ENCODE data around the gene SDK2. TPM values are rescaled to one million over a fixed set of nuclear protein-coding genes. Genes with fewer than 3 reads are reported as not detected.

SDK2 gene
- polyA plus RNA-seq, 2 of the 4 experiments (the other 2 are of a cell fraction): 0.36 to 0.57 TPM

DNA sequence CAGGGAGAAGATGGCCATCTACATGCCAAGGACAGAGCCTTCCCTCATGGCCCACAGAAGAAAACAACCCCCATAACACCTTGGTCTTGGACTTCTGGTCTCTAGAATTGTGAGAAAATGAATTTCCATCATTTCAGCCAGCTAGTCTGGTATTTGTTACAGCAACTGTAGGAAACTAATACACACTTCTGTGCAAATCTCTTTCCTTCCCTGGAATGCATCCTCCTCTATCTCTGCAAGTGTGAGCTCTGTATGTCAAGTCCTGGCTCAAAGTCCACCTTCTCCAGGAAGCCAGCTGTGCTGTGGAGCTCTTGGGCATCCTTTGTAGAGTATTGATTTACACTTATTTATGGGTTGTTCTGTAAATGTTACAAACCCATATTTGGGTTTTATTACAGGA is 89.7 kb downstream of the SDK2 start:
- POLR2A ChIA-PET: no interaction called here
- TF ChIP-seq ZNF302 (CRISPR knock-in tag; IDR thresholded peaks at IDR 0.05) (no peak), FOSL2 (IDR thresholded peaks at IDR 0.05) (no peak), FOSL2 (CRISPR knock-in tag; IDR thresholded peaks at IDR 0.05) (no peak), CEBPB (IDR thresholded peaks at IDR 0.05) (no peak)
- TF ChIP-seq, protein P1, sequence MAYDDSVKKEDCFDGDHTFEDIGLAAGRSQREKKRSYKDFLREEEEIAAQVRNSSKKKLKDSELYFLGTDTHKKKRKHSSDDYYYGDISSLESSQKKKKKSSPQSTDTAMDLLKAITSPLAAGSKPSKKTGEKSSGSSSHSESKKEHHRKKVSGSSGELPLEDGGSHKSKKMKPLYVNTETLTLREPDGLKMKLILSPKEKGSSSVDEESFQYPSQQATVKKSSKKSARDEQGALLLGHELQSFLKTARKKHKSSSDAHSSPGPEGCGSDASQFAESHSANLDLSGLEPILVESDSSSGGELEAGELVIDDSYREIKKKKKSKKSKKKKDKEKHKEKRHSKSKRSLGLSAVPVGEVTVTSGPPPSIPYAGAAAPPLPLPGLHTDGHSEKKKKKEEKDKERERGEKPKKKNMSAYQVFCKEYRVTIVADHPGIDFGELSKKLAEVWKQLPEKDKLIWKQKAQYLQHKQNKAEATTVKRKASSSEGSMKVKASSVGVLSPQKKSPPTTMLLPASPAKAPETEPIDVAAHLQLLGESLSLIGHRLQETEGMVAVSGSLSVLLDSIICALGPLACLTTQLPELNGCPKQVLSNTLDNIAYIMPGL (CRISPR knock-in tag; IDR thresholded peaks at IDR 0.05; ENCODE audit: borderline replicate concordance): no peak
- TF ChIP-seq, protein P2, sequence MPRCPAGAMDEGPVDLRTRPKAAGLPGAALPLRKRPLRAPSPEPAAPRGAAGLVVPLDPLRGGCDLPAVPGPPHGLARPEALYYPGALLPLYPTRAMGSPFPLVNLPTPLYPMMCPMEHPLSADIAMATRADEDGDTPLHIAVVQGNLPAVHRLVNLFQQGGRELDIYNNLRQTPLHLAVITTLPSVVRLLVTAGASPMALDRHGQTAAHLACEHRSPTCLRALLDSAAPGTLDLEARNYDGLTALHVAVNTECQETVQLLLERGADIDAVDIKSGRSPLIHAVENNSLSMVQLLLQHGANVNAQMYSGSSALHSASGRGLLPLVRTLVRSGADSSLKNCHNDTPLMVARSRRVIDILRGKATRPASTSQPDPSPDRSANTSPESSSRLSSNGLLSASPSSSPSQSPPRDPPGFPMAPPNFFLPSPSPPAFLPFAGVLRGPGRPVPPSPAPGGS (IDR thresholded peaks at IDR 0.05): no peak
- CTCF ChIA-PET: interaction anchor here (0.9 to 1.4 kb wide), 4 partner anchors 9 to 646 kb away, joined by 3 to 4 read pairs (median 3); no protein-coding TSS in a partner anchor
- Histone ChIP-seq H3K4me3 (no peak overlapping the region), H3K4me1 (no peaks in the 10 kb centered on the region), H3K9me3 (0 out of 3 replicates have a peak, but pooled peaks cover 3% of the 10 kb centered on the region), H3K27ac (no peak overlapping the region), H3K4me2 (no peak overlapping the region)
- DNase-seq (ENCODE audit: low read depth in 1 of 2, low spot score in 1 of 2) (no peak), ATAC-seq (no peak), FAIRE-seq (no peak)

DNA sequence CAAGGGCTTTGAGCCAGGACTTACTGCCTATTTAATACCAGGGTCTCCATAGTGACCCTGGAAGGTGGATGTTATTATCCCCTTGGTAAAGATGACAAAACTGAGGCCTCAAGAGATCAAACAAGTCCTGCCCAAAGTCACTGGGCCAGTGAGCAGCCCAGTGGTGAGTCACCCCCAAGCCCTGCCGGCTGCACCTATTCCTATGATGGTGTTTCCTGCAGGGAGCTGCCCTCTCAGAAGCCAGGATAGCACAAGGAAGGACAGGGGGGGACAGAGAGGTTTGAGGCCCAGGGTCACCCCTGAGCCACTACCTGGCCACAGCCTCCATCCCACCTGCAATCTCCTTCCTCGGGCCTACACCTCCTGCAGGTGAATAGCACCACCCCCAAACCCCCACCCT is 90.9 kb downstream of the SDK2 start:
- Histone ChIP-seq H3K9me3 (0 out of 3 replicates have a peak, but pooled peaks cover 3% of the 10 kb centered on the region), H3K4me2 (no peak overlapping the region), H3K27ac (no peak overlapping the region), H3K4me3 (no peak overlapping the region), H3K4me1 (no peaks in the 10 kb centered on the region)
- ChIA-PET CTCF (interaction anchor here (1.3 to 1.4 kb wide), 2 partner anchors 20 to 124 kb away, joined by 3 read pairs; no protein-coding TSS in a partner anchor), POLR2A (no interaction called here)
- DNase-seq (ENCODE audit: low read depth in 1 of 2, low spot score in 1 of 2) (no peak), FAIRE-seq (no peak), ATAC-seq (no peak)
- WGBS (ENCODE audit: missing lambda C conversion rate): 16% methylated on average over 2 of the region's 2 CpGs
- TF ChIP-seq RARB (CRISPR knock-in tag; IDR thresholded peaks at IDR 0.05) (no peak), EP300 (IDR thresholded peaks at IDR 0.05) (no peak), RNF2 (IDR thresholded peaks at IDR 0.05; ENCODE audit: borderline replicate concordance, low read depth) (no peak)

DNA sequence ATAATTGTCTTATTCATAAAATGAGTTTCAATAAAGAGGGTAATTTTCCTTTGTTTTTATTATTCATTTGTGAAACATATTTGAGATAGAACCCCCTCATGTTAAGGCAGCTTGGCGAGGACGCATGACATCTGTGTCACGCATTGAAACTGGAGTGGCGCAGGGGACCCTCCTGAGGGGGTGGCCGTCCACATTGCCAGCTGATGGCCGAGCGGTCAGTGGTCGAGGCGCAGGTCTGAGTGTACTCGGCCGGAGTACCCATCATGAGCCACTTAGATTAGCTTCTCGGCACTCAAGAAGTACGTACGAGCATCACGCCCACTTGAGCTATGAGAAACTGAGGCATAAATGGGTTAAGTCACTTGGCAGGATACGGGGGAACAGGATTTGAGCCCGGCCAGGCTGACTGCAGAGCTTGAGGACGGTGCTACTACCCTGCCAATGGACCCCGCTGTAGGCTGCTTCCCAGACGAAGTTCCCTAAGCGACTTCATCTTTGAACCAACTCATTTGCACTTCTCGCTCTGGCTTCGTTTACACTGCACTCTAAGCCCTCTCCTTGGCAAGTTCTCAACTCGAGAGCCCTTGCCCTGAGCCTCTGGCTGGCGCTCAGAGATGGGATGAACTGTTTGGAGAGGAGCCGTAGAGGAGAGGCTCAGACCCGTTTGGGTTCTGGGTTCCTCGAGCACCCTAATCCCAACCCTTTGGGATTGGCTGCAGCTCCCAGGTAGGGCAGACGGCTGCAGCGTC is 91.8 kb downstream of the SDK2 start:
- Histone ChIP-seq H3K4me1 (no peaks in the 10 kb centered on the region), H3K4me3 (no peak overlapping the region), H3K4me2 (no peak overlapping the region), H3K27ac (no peak overlapping the region), H3K9me3 (0 out of 3 replicates have a peak, but pooled peaks cover 3% of the 10 kb centered on the region)
- WGBS (ENCODE audit: missing lambda C conversion rate): 58% methylated on average over 30 of the region's 30 CpGs
- TF ChIP-seq SMC3 (IDR thresholded peaks at IDR 0.05): no peak
- TF ChIP-seq MAFK (IDR thresholded peaks at IDR 0.05; ENCODE audit: partially characterized antibody): no peak
- TF ChIP-seq, protein P3, sequence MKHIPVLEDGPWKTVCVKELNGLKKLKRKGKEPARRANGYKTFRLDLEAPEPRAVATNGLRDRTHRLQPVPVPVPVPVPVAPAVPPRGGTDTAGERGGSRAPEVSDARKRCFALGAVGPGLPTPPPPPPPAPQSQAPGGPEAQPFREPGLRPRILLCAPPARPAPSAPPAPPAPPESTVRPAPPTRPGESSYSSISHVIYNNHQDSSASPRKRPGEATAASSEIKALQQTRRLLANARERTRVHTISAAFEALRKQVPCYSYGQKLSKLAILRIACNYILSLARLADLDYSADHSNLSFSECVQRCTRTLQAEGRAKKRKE (CRISPR knock-in tag; IDR thresholded peaks at IDR 0.05; ENCODE audit: low read depth): no peak
- TF ChIP-seq CBX8 (IDR thresholded peaks at IDR 0.05): no peak
- TF ChIP-seq, protein P4, sequence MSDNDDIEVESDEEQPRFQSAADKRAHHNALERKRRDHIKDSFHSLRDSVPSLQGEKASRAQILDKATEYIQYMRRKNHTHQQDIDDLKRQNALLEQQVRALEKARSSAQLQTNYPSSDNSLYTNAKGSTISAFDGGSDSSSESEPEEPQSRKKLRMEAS (IDR thresholded peaks at IDR 0.05): no peak
- no peak for TF ChIP-seq RAD21 (conservative IDR thresholded peaks at IDR 0.05 in 1 of 2, IDR thresholded peaks at IDR 0.05 in 1 of 2)
- no peak for TF ChIP-seq HEYL (CRISPR knock-in tag; IDR thresholded peaks at IDR 0.05)
- no peak for TF ChIP-seq RARB (CRISPR knock-in tag; IDR thresholded peaks at IDR 0.05)
- TF ChIP-seq ZSCAN20 (CRISPR knock-in tag; IDR thresholded peaks at IDR 0.05): no peak
- TF ChIP-seq EHF (CRISPR knock-in tag; IDR thresholded peaks at IDR 0.05): no peak
- TF ChIP-seq POLR2A (IDR thresholded peaks at IDR 0.05; ENCODE audit: low read length): no peak
- TF ChIP-seq FOSL2 (IDR thresholded peaks at IDR 0.05): no peak
- no peak for TF ChIP-seq FOSL2 (CRISPR knock-in tag; IDR thresholded peaks at IDR 0.05)
- TF ChIP-seq RNF2 (IDR thresholded peaks at IDR 0.05; ENCODE audit: borderline replicate concordance, low read depth): no peak
- TF ChIP-seq KDM1A (IDR thresholded peaks at IDR 0.05; ENCODE audit: low read depth): no peak
- TF ChIP-seq CBX2 (IDR thresholded peaks at IDR 0.05; ENCODE audit: borderline replicate concordance, low read depth): no peak
- no peak for TF ChIP-seq SREBF2 (IDR thresholded peaks at IDR 0.05)
- TF ChIP-seq, protein P1 (CRISPR knock-in tag; IDR thresholded peaks at IDR 0.05; ENCODE audit: borderline replicate concordance): no peak
- TF ChIP-seq CHD4 (IDR thresholded peaks at IDR 0.05; ENCODE audit: borderline replicate concordance): no peak
- DNase-seq (ENCODE audit: low read depth in 1 of 2, low spot score in 1 of 2) (no peak), FAIRE-seq (no peak), ATAC-seq (no peak)
- ChIA-PET CTCF (interaction anchor here (1.3 to 1.9 kb wide), 3 partner anchors 12 to 123 kb away, joined by 3 to 4 read pairs (median 3); no protein-coding TSS in a partner anchor), POLR2A (no interaction called here)

Data from A549 (cell line).